ENCODE measurements around the gene ZNF428. TPM values are rescaled to one million over a fixed set of nuclear protein-coding genes. Genes with fewer than 3 reads are reported as not detected.

Gene ZNF428
- total and polyA plus RNA-seq, 2 donors (not counting 1 experiment from before 2014, with no cell fraction given), result 17.2 to 43.9 TPM

- peak in 1 of 2 donors; percentile 29 for DNase-seq (ENCODE audit: low read depth in 2 of 2)
- Histone ChIP-seq H4K20me1 (ENCODE audit: control insufficient read depth, extremely low read depth, insufficient read depth, low read length) (no peaks in the 10 kb centered on the region), H3K4me3 (replicated peaks in 1 of 4; ENCODE audit: control extremely low read depth in 1 of 4, insufficient read depth in 1 of 4, low read depth in 3 of 4, low read length in 4 of 4) (no peak overlapping the region), H2AFZ (ENCODE audit: low read length) (no peak overlapping the region), H3K27me3 (ENCODE audit: control insufficient read depth, insufficient read depth, low read length) (peaks cover 17% of the 10 kb centered on the region), H3K9ac (ENCODE audit: insufficient read depth, low read length) (no peak overlapping the region), H3K36me3 (ENCODE audit: control insufficient read depth, insufficient read depth, low read length) (peaks cover 4% of the 10 kb centered on the region), H3K27ac (ENCODE audit: insufficient read depth, low read length) (no peak overlapping the region), H3K4me2 (ENCODE audit: extremely low read depth, insufficient read depth, low read length) (no peak overlapping the region), H3K79me2 (ENCODE audit: control insufficient read depth, insufficient read depth, low read length) (no peaks in the 10 kb centered on the region), H3K4me1 (ENCODE audit: control insufficient read depth, extremely low read depth, insufficient read depth, low read length) (peaks cover 3% of the 10 kb centered on the region), H3K9me3 (ENCODE audit: control insufficient read depth, insufficient read depth, low read depth, low read length) (no peaks in the 10 kb centered on the region)
- TF ChIP-seq CTCF (conservative IDR thresholded peaks at IDR 0.05 in 1 of 2, IDR thresholded peaks at IDR 0.05 in 1 of 2; ENCODE audit: low read depth in 1 of 2, low read length in 2 of 2), result no peak
- no peak for TF ChIP-seq EZH2 (IDR thresholded peaks at IDR 0.05; ENCODE audit: low read length, missing control alignments)
Observed at GRCh38 chr19:43643326-43643725, 23.9 kb upstream of the ZNF428 start.

DNA sequence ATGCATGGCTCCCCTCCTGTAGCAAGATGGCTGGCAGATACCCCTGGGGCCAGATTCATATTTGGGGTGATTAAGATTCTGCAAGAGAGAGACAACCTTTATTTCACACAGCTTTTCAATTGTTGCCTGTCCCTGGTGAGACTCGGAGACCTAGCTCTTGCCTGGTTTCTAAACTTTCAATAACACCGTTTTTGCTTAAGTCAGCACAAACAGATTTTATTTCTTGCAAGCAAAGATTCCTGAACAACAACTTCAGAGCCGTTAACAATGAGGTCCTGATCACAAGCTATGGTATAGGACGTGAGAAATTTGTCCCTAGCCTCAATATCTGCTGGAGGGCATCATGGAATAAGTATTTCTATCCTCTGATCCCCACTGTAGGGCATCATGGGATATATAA lies 23.1 kb upstream of the ZNF428 start:
- Histone ChIP-seq H3K79me2 (ENCODE audit: control insufficient read depth, insufficient read depth, low read length) (no peaks in the 10 kb centered on the region), H3K9ac (ENCODE audit: insufficient read depth, low read length) (no peak overlapping the region), H3K4me2 (ENCODE audit: extremely low read depth, insufficient read depth, low read length) (no peak overlapping the region), H3K27me3 (ENCODE audit: control insufficient read depth, insufficient read depth, low read length) (peaks cover 22% of the 10 kb centered on the region), H3K4me3 (replicated peaks in 1 of 4; ENCODE audit: control extremely low read depth in 1 of 4, insufficient read depth in 1 of 4, low read depth in 3 of 4, low read length in 4 of 4) (no peak overlapping the region), H4K20me1 (ENCODE audit: control insufficient read depth, extremely low read depth, insufficient read depth, low read length) (no peaks in the 10 kb centered on the region), H3K36me3 (ENCODE audit: control insufficient read depth, insufficient read depth, low read length) (peaks cover 2% of the 10 kb centered on the region), H2AFZ (ENCODE audit: low read length) (no peak overlapping the region), H3K4me1 (ENCODE audit: control insufficient read depth, extremely low read depth, insufficient read depth, low read length) (peaks cover 3% of the 10 kb centered on the region), H3K27ac (ENCODE audit: insufficient read depth, low read length) (no peak overlapping the region), H3K9me3 (ENCODE audit: control insufficient read depth, insufficient read depth, low read depth, low read length) (no peaks in the 10 kb centered on the region)
- TF ChIP-seq CTCF (conservative IDR thresholded peaks at IDR 0.05 in 1 of 2, IDR thresholded peaks at IDR 0.05 in 1 of 2; ENCODE audit: low read depth in 1 of 2, low read length in 2 of 2), result no peak
- TF ChIP-seq EZH2 (IDR thresholded peaks at IDR 0.05; ENCODE audit: low read length, missing control alignments), result no peak
- no peak for DNase-seq (ENCODE audit: low read depth in 2 of 2)

DNA sequence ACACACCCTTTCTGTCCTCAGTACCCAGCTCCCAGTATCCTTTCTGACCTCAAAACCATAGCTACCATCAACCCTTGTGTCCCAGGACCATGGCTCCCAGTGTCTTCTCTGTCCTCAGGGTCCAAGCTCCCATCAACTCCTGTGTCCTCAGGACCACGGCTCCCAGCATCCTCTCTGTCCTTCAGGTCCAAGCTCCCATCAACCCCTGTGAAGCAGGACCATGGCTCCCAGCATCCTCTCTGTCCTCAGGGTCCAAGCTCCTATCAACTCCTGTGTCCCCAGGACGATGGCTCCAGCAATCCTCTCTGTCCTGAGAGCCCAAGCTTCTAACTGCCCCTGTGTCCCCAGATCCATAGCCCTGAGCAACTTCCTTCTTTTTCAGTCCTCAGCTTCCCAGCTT lies 21.9 kb upstream of the ZNF428 start:
- Histone ChIP-seq H3K79me2 (ENCODE audit: control insufficient read depth, insufficient read depth, low read length) (no peaks in the 10 kb centered on the region), H3K4me3 (replicated peaks in 1 of 4; ENCODE audit: control extremely low read depth in 1 of 4, insufficient read depth in 1 of 4, low read depth in 3 of 4, low read length in 4 of 4) (no peak overlapping the region), H3K4me2 (ENCODE audit: extremely low read depth, insufficient read depth, low read length) (no peak overlapping the region), H3K27ac (ENCODE audit: insufficient read depth, low read length) (no peak overlapping the region), H3K27me3 (ENCODE audit: control insufficient read depth, insufficient read depth, low read length) (peaks cover 26% of the 10 kb centered on the region), H3K4me1 (ENCODE audit: control insufficient read depth, extremely low read depth, insufficient read depth, low read length) (peaks cover 3% of the 10 kb centered on the region), H2AFZ (ENCODE audit: low read length) (no peak overlapping the region), H3K36me3 (ENCODE audit: control insufficient read depth, insufficient read depth, low read length) (no peaks in the 10 kb centered on the region), H3K9me3 (ENCODE audit: control insufficient read depth, insufficient read depth, low read depth, low read length) (no peaks in the 10 kb centered on the region), H3K9ac (ENCODE audit: insufficient read depth, low read length) (no peak overlapping the region), H4K20me1 (ENCODE audit: control insufficient read depth, extremely low read depth, insufficient read depth, low read length) (no peaks in the 10 kb centered on the region)
- TF ChIP-seq EZH2 (IDR thresholded peaks at IDR 0.05; ENCODE audit: low read length, missing control alignments) (no peak), CTCF (conservative IDR thresholded peaks at IDR 0.05 in 1 of 2, IDR thresholded peaks at IDR 0.05 in 1 of 2; ENCODE audit: low read depth in 1 of 2, low read length in 2 of 2) (no peak)
- DNase-seq (ENCODE audit: low read depth in 2 of 2), result no peak
